Measurements from ENCODE around the gene ATXN7. TPM values are rescaled to one million over a fixed set of nuclear protein-coding genes. Genes with fewer than 3 reads are reported as not detected.

ATXN7 gene
- total and polyA plus RNA-seq, 10 of the 15 experiments (the other 5 are each of a cell fraction or from before 2014, with no cell fraction given): 0.83 to 24.6 (median 8.5) TPM

DNA sequence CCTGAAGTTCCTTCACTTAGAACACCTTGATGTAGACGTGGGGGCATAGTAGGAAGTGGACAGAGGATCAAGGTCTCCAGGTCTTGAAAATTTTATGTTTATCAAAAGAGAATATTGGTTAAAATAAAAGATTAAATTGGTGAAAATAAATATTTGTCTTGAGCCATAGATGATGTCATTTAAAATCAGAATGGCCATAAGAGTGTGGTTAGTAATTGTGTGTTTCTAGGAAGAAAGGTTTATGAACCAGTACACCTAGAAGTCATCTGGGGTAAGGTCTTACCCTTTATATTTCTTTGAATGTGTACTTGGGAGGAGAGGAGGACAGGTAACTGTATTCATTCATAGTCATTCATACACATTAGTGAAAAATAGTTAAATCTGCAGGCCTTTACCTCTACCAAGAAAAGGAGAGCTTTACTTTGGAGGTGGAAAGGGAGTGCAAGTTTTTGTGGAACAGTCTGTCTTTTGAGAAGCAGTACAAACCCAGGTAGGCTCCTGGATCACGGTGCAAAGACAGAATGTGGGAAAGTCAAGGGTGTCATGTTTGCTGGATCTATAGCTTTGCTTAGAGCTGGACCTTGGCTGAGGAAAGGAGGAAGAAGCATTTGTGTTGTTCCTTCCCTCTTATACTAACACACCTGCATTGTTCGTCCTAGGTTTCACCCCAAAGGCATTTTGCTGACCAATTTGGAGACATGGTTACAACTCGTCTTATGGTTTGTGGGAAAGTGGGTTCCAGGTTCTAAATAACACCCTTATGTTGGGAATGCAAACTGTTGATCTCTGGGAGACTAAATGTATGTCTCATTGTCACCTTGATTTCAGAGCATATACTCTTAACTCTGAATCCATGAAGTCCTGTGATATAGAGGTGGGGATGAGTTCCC lies 42.3 kb downstream of the ATXN7 start:
- H4K20me1 ChIP-seq (ENCODE audit: control insufficient read depth, insufficient read depth): no peaks in the 10 kb centered on the region
- H3K4me3 ChIP-seq: no peak overlapping the region
- H3K4me2 ChIP-seq (ENCODE audit: control insufficient read depth, insufficient read depth): no peak overlapping the region
- FAIRE-seq: no peak
- H3K36me3 ChIP-seq (ENCODE audit: control insufficient read depth in 2 of 2, insufficient read depth in 2 of 2, low read length in 1 of 2): peaks cover 1 to 4% of the 10 kb centered on the region in 2 experiments; a peak in 2 of 4 replicates
- TF ChIP-seq, protein P1, sequence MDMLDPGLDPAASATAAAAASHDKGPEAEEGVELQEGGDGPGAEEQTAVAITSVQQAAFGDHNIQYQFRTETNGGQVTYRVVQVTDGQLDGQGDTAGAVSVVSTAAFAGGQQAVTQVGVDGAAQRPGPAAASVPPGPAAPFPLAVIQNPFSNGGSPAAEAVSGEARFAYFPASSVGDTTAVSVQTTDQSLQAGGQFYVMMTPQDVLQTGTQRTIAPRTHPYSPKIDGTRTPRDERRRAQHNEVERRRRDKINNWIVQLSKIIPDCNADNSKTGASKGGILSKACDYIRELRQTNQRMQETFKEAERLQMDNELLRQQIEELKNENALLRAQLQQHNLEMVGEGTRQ (IDR thresholded peaks at IDR 0.05; ENCODE audit: borderline replicate concordance, low read depth, low read length): no peak
- TF ChIP-seq IRF4 (IDR thresholded peaks at IDR 0.05; ENCODE audit: low read depth, low read length) (no peak), JUNB (IDR thresholded peaks at IDR 0.05) (no peak), HDGF (IDR thresholded peaks at IDR 0.05) (no peak), CBX5 (IDR thresholded peaks at IDR 0.05; ENCODE audit: low read depth) (no peak), SUPT20H (IDR thresholded peaks at IDR 0.05; ENCODE audit: borderline replicate concordance, control insufficient read depth, low read depth, low read length) (no peak), YBX1 (IDR thresholded peaks at IDR 0.05) (no peak)
- TF ChIP-seq, protein P2, sequence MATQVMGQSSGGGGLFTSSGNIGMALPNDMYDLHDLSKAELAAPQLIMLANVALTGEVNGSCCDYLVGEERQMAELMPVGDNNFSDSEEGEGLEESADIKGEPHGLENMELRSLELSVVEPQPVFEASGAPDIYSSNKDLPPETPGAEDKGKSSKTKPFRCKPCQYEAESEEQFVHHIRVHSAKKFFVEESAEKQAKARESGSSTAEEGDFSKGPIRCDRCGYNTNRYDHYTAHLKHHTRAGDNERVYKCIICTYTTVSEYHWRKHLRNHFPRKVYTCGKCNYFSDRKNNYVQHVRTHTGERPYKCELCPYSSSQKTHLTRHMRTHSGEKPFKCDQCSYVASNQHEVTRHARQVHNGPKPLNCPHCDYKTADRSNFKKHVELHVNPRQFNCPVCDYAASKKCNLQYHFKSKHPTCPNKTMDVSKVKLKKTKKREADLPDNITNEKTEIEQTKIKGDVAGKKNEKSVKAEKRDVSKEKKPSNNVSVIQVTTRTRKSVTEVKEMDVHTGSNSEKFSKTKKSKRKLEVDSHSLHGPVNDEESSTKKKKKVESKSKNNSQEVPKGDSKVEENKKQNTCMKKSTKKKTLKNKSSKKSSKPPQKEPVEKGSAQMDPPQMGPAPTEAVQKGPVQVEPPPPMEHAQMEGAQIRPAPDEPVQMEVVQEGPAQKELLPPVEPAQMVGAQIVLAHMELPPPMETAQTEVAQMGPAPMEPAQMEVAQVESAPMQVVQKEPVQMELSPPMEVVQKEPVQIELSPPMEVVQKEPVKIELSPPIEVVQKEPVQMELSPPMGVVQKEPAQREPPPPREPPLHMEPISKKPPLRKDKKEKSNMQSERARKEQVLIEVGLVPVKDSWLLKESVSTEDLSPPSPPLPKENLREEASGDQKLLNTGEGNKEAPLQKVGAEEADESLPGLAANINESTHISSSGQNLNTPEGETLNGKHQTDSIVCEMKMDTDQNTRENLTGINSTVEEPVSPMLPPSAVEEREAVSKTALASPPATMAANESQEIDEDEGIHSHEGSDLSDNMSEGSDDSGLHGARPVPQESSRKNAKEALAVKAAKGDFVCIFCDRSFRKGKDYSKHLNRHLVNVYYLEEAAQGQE (IDR thresholded peaks at IDR 0.05; ENCODE audit: low read depth, low read length): no peak
- TF ChIP-seq, protein P3, sequence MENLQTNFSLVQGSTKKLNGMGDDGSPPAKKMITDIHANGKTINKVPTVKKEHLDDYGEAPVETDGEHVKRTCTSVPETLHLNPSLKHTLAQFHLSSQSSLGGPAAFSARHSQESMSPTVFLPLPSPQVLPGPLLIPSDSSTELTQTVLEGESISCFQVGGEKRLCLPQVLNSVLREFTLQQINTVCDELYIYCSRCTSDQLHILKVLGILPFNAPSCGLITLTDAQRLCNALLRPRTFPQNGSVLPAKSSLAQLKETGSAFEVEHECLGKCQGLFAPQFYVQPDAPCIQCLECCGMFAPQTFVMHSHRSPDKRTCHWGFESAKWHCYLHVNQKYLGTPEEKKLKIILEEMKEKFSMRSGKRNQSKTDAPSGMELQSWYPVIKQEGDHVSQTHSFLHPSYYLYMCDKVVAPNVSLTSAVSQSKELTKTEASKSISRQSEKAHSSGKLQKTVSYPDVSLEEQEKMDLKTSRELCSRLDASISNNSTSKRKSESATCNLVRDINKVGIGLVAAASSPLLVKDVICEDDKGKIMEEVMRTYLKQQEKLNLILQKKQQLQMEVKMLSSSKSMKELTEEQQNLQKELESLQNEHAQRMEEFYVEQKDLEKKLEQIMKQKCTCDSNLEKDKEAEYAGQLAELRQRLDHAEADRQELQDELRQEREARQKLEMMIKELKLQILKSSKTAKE (IDR thresholded peaks at IDR 0.05; ENCODE audit: low read depth, poor library complexity, severe bottlenecking): no peak
- CTCF ChIA-PET: interaction anchor here (1.0 kb wide), 1 partner anchor 13 kb away, joined by 3 read pairs; no protein-coding TSS in a partner anchor
- no peak overlapping the region for H3K27ac ChIP-seq (ENCODE audit: control insufficient read depth, insufficient read depth)
- 77% methylated on average over 4 of the region's 4 CpGs for WGBS (ENCODE audit: insufficient coverage, insufficient replicate concordance, low lambda C conversion rate, missing lambda C conversion rate)
- intact Hi-C loops (cut with micrococcal nuclease; ENCODE audit: unreplicated experiment): no loop called here
- DNase-seq (ENCODE audit: low read depth, low spot score): no peak
- RAD21 ChIA-PET (ENCODE audit: unreplicated experiment): no interaction called here
- peaks cover 4% of the 10 kb centered on the region for H3K79me2 ChIP-seq (ENCODE audit: control insufficient read depth, insufficient read depth, low read length)
- POLR2A ChIA-PET: interaction anchor here (0.5 kb wide), 1 partner anchor 9 kb away, joined by 4 read pairs; no protein-coding TSS in a partner anchor
- no peak overlapping the region for H2AFZ ChIP-seq (ENCODE audit: control insufficient read depth, low read depth, low read length)
- H3K9ac ChIP-seq (ENCODE audit: control insufficient read depth, insufficient read depth, low read length): no peak overlapping the region
- in situ Hi-C loops (cut with MboI): no loop called here
- H3K9me3 ChIP-seq (replicated peaks; ENCODE audit: control insufficient read depth, insufficient read depth, low read length): no peaks in the 10 kb centered on the region; the same call in 2 of the 3 replicates
- ATAC-seq: no peak
- no TSS peak for BruUV-seq (replicated peaks)
- H3K4me1 ChIP-seq (ENCODE audit: control insufficient read depth, insufficient read depth, low read length): peaks cover 8% of the 10 kb centered on the region
- H3K27me3 ChIP-seq (replicated peaks in 1 of 2; ENCODE audit: control insufficient read depth in 2 of 2, insufficient read depth in 2 of 2, low read length in 1 of 2): no peaks in the 10 kb centered on the region
- SMC1A ChIA-PET (ENCODE audit: uncharacterized antibody, unreplicated experiment): interaction anchor here (1.3 kb wide), 1 partner anchor 10 kb away, joined by 3 read pairs; no protein-coding TSS in a partner anchor

Measured in GM12878 (cell line).